IPS-NIHi7 (cell line): ENCODE data around the gene STEAP4.
"Not testable (repeated sequence)": the region's sequence is repeated elsewhere in the genome, so short reads cannot be mapped to it uniquely, and the experiment has no call there.

Experiments
- DNase-seq: peaks from one replicate; pipeline ENCODE4 v3.0.0; 2012; ENCODE audit warnings: mixed read lengths; ENCODE audit errors: extremely low spot score

STEAP4 gene

GRCh38 chr7:88268858-88269257 lies 37.8 kb downstream of the STEAP4 start:
- no peak for DNase-seq

- no peak for DNase-seq
These were observed 38.6 kb downstream of the STEAP4 start for GRCh38 chr7:88268051-88268450.

GRCh38 chr7:88267421-88267820 lies 39.3 kb downstream of the STEAP4 start:
- DNase-seq = no peak

- DNase-seq = not testable (repeated sequence)
These were observed 41.7 kb downstream of the STEAP4 start for GRCh38 chr7:88264987-88265386.

GRCh38 chr7:88262562-88262961 lies 44.1 kb downstream of the STEAP4 start:
- DNase-seq = no peak

- no peak for DNase-seq
These were observed 46.0 kb downstream of the STEAP4 start for GRCh38 chr7:88260719-88261118.

- no peak for DNase-seq
These were observed 46.9 kb downstream of the STEAP4 start for GRCh38 chr7:88259656-88260380.

- not testable (repeated sequence) for DNase-seq
These were observed 48.4 kb downstream of the STEAP4 start for GRCh38 chr7:88258296-88258695.

GRCh38 chr7:88256906-88257305 lies 49.8 kb downstream of the STEAP4 start:
- no peak for DNase-seq

- no peak for DNase-seq
These were observed 51.8 kb downstream of the STEAP4 start for GRCh38 chr7:88254721-88255424.

- DNase-seq = no peak
These were observed 53.1 kb downstream of the STEAP4 start for GRCh38 chr7:88253640-88254039.

GRCh38 chr7:88244258-88244657 lies 62.4 kb downstream of the STEAP4 start:
- DNase-seq = no peak

- DNase-seq = peak; percentile 51
These were observed 63.3 kb downstream of the STEAP4 start for GRCh38 chr7:88243345-88243909.

GRCh38 chr7:88239852-88240251 lies 66.8 kb downstream of the STEAP4 start:
- DNase-seq = no peak

- no peak for DNase-seq
These were observed 72.9 kb downstream of the STEAP4 start for GRCh38 chr7:88233828-88234227.

- no peak for DNase-seq
These were observed 76.0 kb downstream of the STEAP4 start for GRCh38 chr7:88230646-88231045.

- DNase-seq = no peak
These were observed 77.2 kb downstream of the STEAP4 start for GRCh38 chr7:88229302-88229995.

- no peak for DNase-seq
These were observed 79.7 kb downstream of the STEAP4 start for GRCh38 chr7:88226886-88227516.

GRCh38 chr7:88226201-88226600 lies 80.5 kb downstream of the STEAP4 start:
- no peak for DNase-seq

- DNase-seq = no peak
These were observed 82.0 kb downstream of the STEAP4 start for GRCh38 chr7:88224601-88225275.

GRCh38 chr7:88223265-88223664 lies 83.4 kb downstream of the STEAP4 start:
- DNase-seq = no peak
